HEK293 (cell line): ENCODE results near the gene PTX4.

Experiments used
- CTCF ChIA-PET: fragments of 350-600 bp; formaldehyde crosslinking; extraction: SDS; loops from one replicate; lab custom pipeline; 2021; ENCODE audit warnings: antibody characterized with exemption; lab: Yijun Ruan, JAX
- POLR2A ChIA-PET: fragments of 300-600 bp; formaldehyde crosslinking; extraction: SDS; loops from one replicate; lab custom pipeline; 2020; ENCODE audit warnings: antibody characterized with exemption, inconsistent platforms; lab: Yijun Ruan, JAX
- H3K27ac ChIP-seq: fragments of 200-500 bp; sonication (Bioruptor generic); 2 replicates; pipeline ENCODE4 v1.5.1; 2014; ENCODE audit warnings: low read depth, low read length, control low read depth, inconsistent platforms; ENCODE audit errors: extremely low read depth
- H3K36me3 ChIP-seq, 2 experiments: fragments of 200-500 bp in 1 of 2; sonication (Bioruptor generic) in 1 of 2; 1 replicate in 1 of 2; 2 replicates in 1 of 2; pipeline ENCODE4 v1.5.1; 2014 to 2017; ENCODE audit warnings: inconsistent platforms in 2 of 2, low read length in 2 of 2; ENCODE audit not compliant: control insufficient read depth in 2 of 2, insufficient read depth in 1 of 2
- H3K4me1 ChIP-seq: fragments of 200-500 bp; sonication (Bioruptor generic); 2 replicates; pipeline ENCODE4 v1.5.1; 2014; ENCODE audit warnings: mild to moderate bottlenecking, low read length, inconsistent platforms; ENCODE audit not compliant: control insufficient read depth, insufficient read depth
- H3K4me3 ChIP-seq: 2 replicates; pipeline ENCODE4 v1.5.1; 2011; ENCODE audit warnings: low read depth, mild to moderate bottlenecking, control low read depth, low read length, moderate library complexity
- H3K9me3 ChIP-seq: fragments of 200-500 bp; sonication (Bioruptor generic); 2 replicates; pipeline ENCODE4 v1.5.1; 2014; ENCODE audit warnings: low read depth, low read length, inconsistent platforms; ENCODE audit not compliant: control insufficient read depth, insufficient read depth
- CTCF ChIP-seq: fragments of 450-650 bp; formaldehyde crosslinking; IDR thresholded peaks from 2 replicates; pipeline ENCODE4 v1.5.1; 2016; ENCODE audit warnings: missing biosample characterization, missing genetic modification characterization
- EGR2 ChIP-seq: fragments of 450-650 bp; formaldehyde crosslinking; IDR thresholded peaks from 2 replicates; pipeline ENCODE4 v1.5.1; 2016; ENCODE audit warnings: low read depth, missing biosample characterization, missing genetic modification characterization
- GLIS2 ChIP-seq: fragments of 450-650 bp; formaldehyde crosslinking; IDR thresholded peaks from 2 replicates; pipeline ENCODE4 v1.5.1; 2016; ENCODE audit warnings: missing biosample characterization, missing genetic modification characterization
- HOXC10 ChIP-seq: sonication (generic); formaldehyde crosslinking; IDR thresholded peaks from 2 replicates; pipeline ENCODE4 v1.8.1; 2023; ENCODE audit warnings: mild to moderate bottlenecking, missing genetic modification reagents
- KLF1 ChIP-seq: fragments of 450-650 bp; formaldehyde crosslinking; IDR thresholded peaks from 2 replicates; pipeline ENCODE4 v1.5.1; 2016; ENCODE audit warnings: missing biosample characterization, missing genetic modification characterization
- KLF16 ChIP-seq: fragments of 450-650 bp; formaldehyde crosslinking; IDR thresholded peaks from 2 replicates; pipeline ENCODE4 v1.5.1; 2017; ENCODE audit warnings: missing biosample characterization, missing genetic modification characterization
- KLF7 ChIP-seq: fragments of 450-650 bp; formaldehyde crosslinking; IDR thresholded peaks from 2 replicates; pipeline ENCODE4 v1.5.1; 2016; ENCODE audit warnings: missing biosample characterization, missing genetic modification characterization, borderline replicate concordance
- OSR2 ChIP-seq: fragments of 450-650 bp; formaldehyde crosslinking; IDR thresholded peaks from 2 replicates; pipeline ENCODE4 v1.5.1; 2016; ENCODE audit warnings: missing biosample characterization, missing genetic modification characterization
- SP3 ChIP-seq: fragments of 450-650 bp; formaldehyde crosslinking; IDR thresholded peaks from 2 replicates; pipeline ENCODE4 v1.5.1; 2016; ENCODE audit warnings: missing biosample characterization, missing genetic modification characterization
- ZFHX2 ChIP-seq: fragments of 450-650 bp; formaldehyde crosslinking; conservative IDR thresholded peaks from 2 replicates; pipeline ENCODE4 v1.5.1; 2016; ENCODE audit warnings: missing biosample characterization, missing genetic modification characterization
- ZNF157 ChIP-seq: fragments of 450-650 bp; formaldehyde crosslinking; IDR thresholded peaks from 2 replicates; pipeline ENCODE4 v1.5.1; 2016; ENCODE audit warnings: missing biosample characterization, missing genetic modification characterization
- ZNF335 ChIP-seq: fragments of 450-650 bp; formaldehyde crosslinking; conservative IDR thresholded peaks from 2 replicates; pipeline ENCODE4 v1.5.1; 2016; ENCODE audit warnings: missing biosample characterization, missing genetic modification characterization
- ZNF394 ChIP-seq: fragments of 450-650 bp; formaldehyde crosslinking; IDR thresholded peaks from 2 replicates; pipeline ENCODE4 v1.5.1; 2016; ENCODE audit warnings: missing biosample characterization, missing genetic modification characterization, mild to moderate bottlenecking, moderate library complexity, borderline replicate concordance
- ZNF423 ChIP-seq: fragments of 450-650 bp; formaldehyde crosslinking; IDR thresholded peaks from 2 replicates; pipeline ENCODE4 v1.5.1; 2016; ENCODE audit warnings: missing biosample characterization, missing genetic modification characterization
- ZNF449 ChIP-seq: fragments of 450-650 bp; formaldehyde crosslinking; IDR thresholded peaks from 2 replicates; pipeline ENCODE4 v1.5.1; 2017; ENCODE audit warnings: missing biosample characterization, mild to moderate bottlenecking, missing genetic modification characterization, moderate library complexity
- ZNF600 ChIP-seq: fragments of 450-650 bp; formaldehyde crosslinking; IDR thresholded peaks from 2 replicates; pipeline ENCODE4 v1.5.1; 2016; ENCODE audit warnings: missing biosample characterization, missing genetic modification characterization
- ZNF654 ChIP-seq: fragments of 450-650 bp; formaldehyde crosslinking; IDR thresholded peaks from 2 replicates; pipeline ENCODE4 v1.5.1; 2016; ENCODE audit warnings: low read depth, missing biosample characterization, missing genetic modification characterization
- ZNF660 ChIP-seq: fragments of 450-650 bp; IDR thresholded peaks from 2 replicates; pipeline ENCODE4 v1.5.1; 2018; ENCODE audit warnings: missing biosample characterization, mild to moderate bottlenecking, missing genetic modification characterization
- ZSCAN30 ChIP-seq: fragments of 450-650 bp; IDR thresholded peaks from 2 replicates; pipeline ENCODE4 v1.5.1; 2018; ENCODE audit warnings: missing biosample characterization, mild to moderate bottlenecking, missing genetic modification characterization, moderate library complexity
- TF ChIP-seq, protein P1 (sequence below): fragments of 450-650 bp; formaldehyde crosslinking; IDR thresholded peaks from 2 replicates; pipeline ENCODE4 v1.5.1; 2017; ENCODE audit warnings: missing biosample characterization, missing genetic modification characterization

PTX4 gene

DNA sequence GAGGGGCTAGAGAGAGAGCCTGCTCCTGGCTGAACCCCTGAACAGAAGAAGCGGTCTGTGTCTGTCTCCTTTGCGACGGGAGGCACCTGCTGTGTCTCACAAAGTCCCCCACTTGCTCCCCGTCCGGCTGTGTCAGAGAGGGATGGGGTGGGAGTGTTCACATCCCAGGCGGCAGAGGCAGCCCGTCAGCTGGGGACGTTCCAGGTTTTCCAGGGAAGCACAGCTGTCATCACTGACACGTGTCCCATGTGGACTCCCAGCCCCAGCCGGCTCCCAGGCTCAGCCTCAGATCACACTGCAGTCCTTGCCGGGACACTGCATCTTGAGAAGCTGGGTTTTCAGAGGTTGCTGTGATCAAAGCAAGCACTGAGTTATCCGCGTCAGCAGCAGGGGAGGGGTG, 6.0 kb upstream of the PTX4 start:
- CTCF ChIA-PET, result interaction anchor here (0.7 kb wide), 1 partner anchor 205 kb away, joined by 4 read pairs; no protein-coding TSS in a partner anchor
- Histone ChIP-seq H3K9me3 (no peaks in the 10 kb centered on the region), H3K36me3 (peaks cover 7 to 53% of the 10 kb centered on the region in 2 experiments; a peak in 2 of 3 replicates), H3K27ac (no peak overlapping the region), H3K4me3 (peak overlapping the region; percentile 77; the same call in 1 of the 2 replicates), H3K4me1 (0 out of 2 replicates have a peak, but pooled peaks cover 2% of the 10 kb centered on the region)
- no peak for TF ChIP-seq KLF16 (tag by site-specific recombination)
- peak; percentile 81 for TF ChIP-seq ZNF157
- no peak for TF ChIP-seq ZNF660
- POLR2A ChIA-PET, result interaction anchor here (1.3 kb wide), 1 partner anchor 152 kb away, joined by 4 read pairs; no protein-coding TSS in a partner anchor

GRCh38 chr16:1494129-1494640, 5.4 kb upstream of the PTX4 start:
- H3K9me3 ChIP-seq, result no peaks in the 10 kb centered on the region
- CTCF ChIA-PET, result interaction anchor here (0.7 kb wide), 1 partner anchor 206 kb away, joined by 4 read pairs; no protein-coding TSS in a partner anchor
- POLR2A ChIA-PET, result interaction anchor here (1.3 kb wide), 1 partner anchor 152 kb away, joined by 4 read pairs; no protein-coding TSS in a partner anchor
- H3K4me3 ChIP-seq, result peak overlapping the region; percentile 77
- peak overlapping the region; percentile 73; the same call in 1 of the 2 replicates for H3K27ac ChIP-seq
- peak; percentile 9; the same call in 1 of the 2 replicates for TF ChIP-seq GLIS2 (tag by site-specific recombination)
- TF ChIP-seq ZNF654 (tag by site-specific recombination), result peak; percentile 15; the same call in 1 of the 2 replicates
- peak; percentile 59; the same call in 1 of the 2 replicates for TF ChIP-seq ZNF394 (tag by site-specific recombination)
- peak; percentile 93 for TF ChIP-seq CTCF
- no peak for TF ChIP-seq HOXC10 (CRISPR knock-in tag)
- TF ChIP-seq OSR2 (tag by site-specific recombination), result no peak
- TF ChIP-seq ZNF600, result peak; percentile 76
- TF ChIP-seq KLF1 (tag by site-specific recombination), result 0 out of 2 replicates have a peak, but pooled peaks have one; percentile 1
- 0 out of 2 replicates have a peak, but pooled peaks have one; percentile 5 for TF ChIP-seq ZNF335
- no peak for TF ChIP-seq SP3
- peak; percentile 53; the same call in 1 of the 2 replicates for TF ChIP-seq ZNF449 (tag by site-specific recombination)
- TF ChIP-seq EGR2 (tag by site-specific recombination), result 0 out of 2 replicates have a peak, but pooled peaks have one; percentile 18
- TF ChIP-seq, protein P1, sequence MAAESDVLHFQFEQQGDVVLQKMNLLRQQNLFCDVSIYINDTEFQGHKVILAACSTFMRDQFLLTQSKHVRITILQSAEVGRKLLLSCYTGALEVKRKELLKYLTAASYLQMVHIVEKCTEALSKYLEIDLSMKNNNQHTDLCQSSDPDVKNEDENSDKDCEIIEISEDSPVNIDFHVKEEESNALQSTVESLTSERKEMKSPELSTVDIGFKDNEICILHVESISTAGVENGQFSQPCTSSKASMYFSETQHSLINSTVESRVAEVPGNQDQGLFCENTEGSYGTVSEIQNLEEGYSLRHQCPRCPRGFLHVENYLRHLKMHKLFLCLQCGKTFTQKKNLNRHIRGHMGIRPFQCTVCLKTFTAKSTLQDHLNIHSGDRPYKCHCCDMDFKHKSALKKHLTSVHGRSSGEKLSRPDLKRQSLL (tag by site-specific recombination), result peak; percentile 69; the same call in 1 of the 2 replicates
- 0 out of 2 replicates have a peak, but pooled peaks have one; percentile 8 for TF ChIP-seq ZFHX2 (tag by site-specific recombination)
- no peak for TF ChIP-seq KLF7 (tag by site-specific recombination)
- 0 out of 2 replicates have a peak, but pooled peaks have one; percentile 32 for TF ChIP-seq ZNF423
- peak; percentile 25; the same call in 1 of the 2 replicates for TF ChIP-seq ZSCAN30 (tag by site-specific recombination)
- TF ChIP-seq, all 188 proteins: peak for 13
- Histone ChIP-seq H3K4me1 (0 out of 2 replicates have a peak, but pooled peaks cover 2% of the 10 kb centered on the region), H3K36me3 (peaks cover 7 to 49% of the 10 kb centered on the region in 2 experiments; a peak in 2 of 3 replicates)
